ENCODE measurements around the gene NHLH1. TPM values are rescaled to one million over a fixed set of nuclear protein-coding genes. Genes with fewer than 3 reads are reported as not detected.

NHLH1 gene
- total RNA-seq, 1 experiment from 2014 or later = 0.26 TPM

DNA sequence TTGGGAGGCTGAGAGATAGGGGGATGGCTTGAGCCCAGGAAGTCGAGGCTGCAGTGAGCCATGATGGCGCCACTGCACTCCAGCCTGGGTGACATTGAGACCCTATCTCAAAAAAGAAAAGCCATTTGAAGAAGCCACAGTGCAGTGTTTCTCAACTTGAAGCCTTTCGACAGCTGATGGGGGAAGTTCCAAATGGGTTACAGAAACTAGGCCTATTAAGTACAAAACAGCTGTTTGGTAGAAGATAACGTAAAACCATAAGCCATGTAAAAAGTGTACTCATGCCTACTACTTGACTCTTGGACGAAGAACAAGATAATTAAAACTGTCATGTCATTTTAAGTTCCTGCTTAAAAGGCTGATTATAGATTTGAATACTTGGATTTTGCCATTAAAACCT lies 40.5 kb upstream of the NHLH1 start:
- H3K79me2 ChIP-seq (ENCODE audit: low read depth) = no peaks in the 10 kb centered on the region
- no peak overlapping the region for H3K4me3 ChIP-seq
- no peak for TF ChIP-seq EZH2 (IDR thresholded peaks at IDR 0.05; ENCODE audit: low read depth)
- TF ChIP-seq, protein P1, sequence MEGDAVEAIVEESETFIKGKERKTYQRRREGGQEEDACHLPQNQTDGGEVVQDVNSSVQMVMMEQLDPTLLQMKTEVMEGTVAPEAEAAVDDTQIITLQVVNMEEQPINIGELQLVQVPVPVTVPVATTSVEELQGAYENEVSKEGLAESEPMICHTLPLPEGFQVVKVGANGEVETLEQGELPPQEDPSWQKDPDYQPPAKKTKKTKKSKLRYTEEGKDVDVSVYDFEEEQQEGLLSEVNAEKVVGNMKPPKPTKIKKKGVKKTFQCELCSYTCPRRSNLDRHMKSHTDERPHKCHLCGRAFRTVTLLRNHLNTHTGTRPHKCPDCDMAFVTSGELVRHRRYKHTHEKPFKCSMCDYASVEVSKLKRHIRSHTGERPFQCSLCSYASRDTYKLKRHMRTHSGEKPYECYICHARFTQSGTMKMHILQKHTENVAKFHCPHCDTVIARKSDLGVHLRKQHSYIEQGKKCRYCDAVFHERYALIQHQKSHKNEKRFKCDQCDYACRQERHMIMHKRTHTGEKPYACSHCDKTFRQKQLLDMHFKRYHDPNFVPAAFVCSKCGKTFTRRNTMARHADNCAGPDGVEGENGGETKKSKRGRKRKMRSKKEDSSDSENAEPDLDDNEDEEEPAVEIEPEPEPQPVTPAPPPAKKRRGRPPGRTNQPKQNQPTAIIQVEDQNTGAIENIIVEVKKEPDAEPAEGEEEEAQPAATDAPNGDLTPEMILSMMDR (conservative IDR thresholded peaks at IDR 0.05) = no peak
- H3K27me3 ChIP-seq (ENCODE audit: insufficient read depth, low read depth) = no peaks in the 10 kb centered on the region
- H3K9me2 ChIP-seq (ENCODE audit: insufficient read depth) = no peaks in the 10 kb centered on the region
- no peaks in the 10 kb centered on the region for H3F3A ChIP-seq (ENCODE audit: insufficient read depth, low read depth)
- peaks cover 14% of the 10 kb centered on the region for H4K20me1 ChIP-seq (ENCODE audit: insufficient read depth)
- BruUV-seq (replicated peaks) = no TSS peak
- intact Hi-C loops (cut with micrococcal nuclease; ENCODE audit: unreplicated experiment) = no loop called here
- peaks cover 23% of the 10 kb centered on the region for H3K36me3 ChIP-seq (ENCODE audit: low read depth)
- no peaks in the 10 kb centered on the region for H3K4me1 ChIP-seq (replicated peaks; ENCODE audit: insufficient read depth)
- no peak overlapping the region for H3K4me2 ChIP-seq
- H3K27ac ChIP-seq = no peak overlapping the region
- no peaks in the 10 kb centered on the region for H3K9me3 ChIP-seq (ENCODE audit: insufficient read depth, low read depth)
- no peak for DNase-seq
- ChIA-PET CTCF (no interaction called here), POLR2A (ENCODE audit: unreplicated experiment) (no interaction called here)
- H2AFZ ChIP-seq = no peak overlapping the region

DNA sequence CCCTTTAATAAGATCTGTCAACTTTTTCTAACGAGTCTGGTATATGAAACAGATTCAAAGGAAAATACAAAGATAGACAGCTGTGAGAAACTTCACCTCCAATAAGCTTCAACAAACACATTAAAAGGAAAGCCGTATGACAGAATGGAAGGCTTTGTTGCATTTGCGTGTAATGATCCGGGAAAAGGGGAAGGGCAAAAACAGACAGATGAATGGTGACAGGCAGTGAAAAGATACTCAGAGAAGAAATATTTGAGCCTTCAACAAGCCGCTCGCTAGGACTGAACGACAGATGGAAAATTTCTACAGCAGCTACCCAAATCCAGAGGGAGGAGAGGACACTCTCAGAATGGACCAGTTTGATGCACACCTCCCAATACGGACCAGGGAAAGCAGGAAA lies 38.7 kb upstream of the NHLH1 start:
- no peak overlapping the region for H3K4me2 ChIP-seq
- peaks cover 36% of the 10 kb centered on the region for H3K36me3 ChIP-seq (ENCODE audit: low read depth)
- no peaks in the 10 kb centered on the region for H3F3A ChIP-seq (ENCODE audit: insufficient read depth, low read depth)
- H4K20me1 ChIP-seq (ENCODE audit: insufficient read depth) = peaks cover 9% of the 10 kb centered on the region; the same call in 1 of the 2 replicates
- no peak overlapping the region for H3K4me3 ChIP-seq
- H3K27ac ChIP-seq = no peak overlapping the region
- TF ChIP-seq EZH2 (IDR thresholded peaks at IDR 0.05; ENCODE audit: low read depth) = no peak
- no peaks in the 10 kb centered on the region for H3K4me1 ChIP-seq (replicated peaks; ENCODE audit: insufficient read depth)
- no peak for DNase-seq
- no peaks in the 10 kb centered on the region for H3K9me2 ChIP-seq (ENCODE audit: insufficient read depth)
- CTCF ChIA-PET = no interaction called here
- POLR2A ChIA-PET (ENCODE audit: unreplicated experiment) = no interaction called here
- no TSS peak for BruUV-seq (replicated peaks)
- no peaks in the 10 kb centered on the region for H3K79me2 ChIP-seq (ENCODE audit: low read depth)
- H3K9me3 ChIP-seq (ENCODE audit: insufficient read depth, low read depth) = no peaks in the 10 kb centered on the region
- intact Hi-C loops (cut with micrococcal nuclease; ENCODE audit: unreplicated experiment) = no loop called here
- no peaks in the 10 kb centered on the region for H3K27me3 ChIP-seq (ENCODE audit: insufficient read depth, low read depth)
- H2AFZ ChIP-seq = no peak overlapping the region

DNA sequence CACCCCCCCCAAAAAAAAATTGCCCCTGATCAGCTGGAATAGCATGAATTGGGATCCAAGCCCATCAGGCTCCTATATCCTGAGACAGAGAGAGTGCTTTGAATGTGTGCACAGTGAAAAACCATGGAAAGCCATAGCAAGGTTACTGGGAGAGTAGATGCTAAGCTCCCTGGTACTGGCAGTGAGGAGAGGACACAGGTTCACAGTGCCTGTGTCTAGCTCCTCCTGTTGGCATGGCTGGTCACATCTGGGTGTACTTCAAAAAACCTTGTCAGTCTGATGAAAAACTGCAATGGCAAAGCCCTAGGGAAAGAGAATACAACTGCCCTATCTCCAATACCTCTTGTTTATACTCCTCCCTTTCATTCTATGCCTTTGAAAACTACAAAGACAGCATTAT lies 36.8 kb upstream of the NHLH1 start:
- ChIA-PET POLR2A (ENCODE audit: unreplicated experiment) (no interaction called here), CTCF (no interaction called here)
- H3K9me3 ChIP-seq (ENCODE audit: insufficient read depth, low read depth) = no peaks in the 10 kb centered on the region

More for the DNA sequence above, 36.8 kb upstream of the NHLH1 start:
- H3K27me3 ChIP-seq (ENCODE audit: insufficient read depth, low read depth) = no peaks in the 10 kb centered on the region
- TF ChIP-seq, protein P1 (conservative IDR thresholded peaks at IDR 0.05) = no peak
- no peak for TF ChIP-seq EZH2 (IDR thresholded peaks at IDR 0.05; ENCODE audit: low read depth)
- peaks cover 45% of the 10 kb centered on the region for H3K36me3 ChIP-seq (ENCODE audit: low read depth)
- no peaks in the 10 kb centered on the region for H3K9me2 ChIP-seq (ENCODE audit: insufficient read depth)
- H3K4me1 ChIP-seq (replicated peaks; ENCODE audit: insufficient read depth) = no peaks in the 10 kb centered on the region
- no peaks in the 10 kb centered on the region for H3K79me2 ChIP-seq (ENCODE audit: low read depth)
- H3K27ac ChIP-seq = no peak overlapping the region
- H3K4me2 ChIP-seq = no peak overlapping the region
- BruUV-seq (replicated peaks) = no TSS peak
- H2AFZ ChIP-seq = no peak overlapping the region
- peaks cover 17% of the 10 kb centered on the region; the same call in 1 of the 2 replicates for H4K20me1 ChIP-seq (ENCODE audit: insufficient read depth)
- no peak for DNase-seq
- intact Hi-C loops (cut with micrococcal nuclease; ENCODE audit: unreplicated experiment) = no loop called here
- no peak overlapping the region for H3K4me3 ChIP-seq
- H3F3A ChIP-seq (ENCODE audit: insufficient read depth, low read depth) = no peaks in the 10 kb centered on the region

Data from PC-9 (cell line).